WTC11 (cell line): ENCODE measurements around the gene DGKQ.

ENCODE experiments used
- FOXK1 ChIP-seq: sonication (generic); formaldehyde crosslinking; IDR thresholded peaks from 2 replicates; pipeline ENCODE4 v1.8.0; 2022; ENCODE audit warnings: mild to moderate bottlenecking, moderate library complexity, missing genetic modification reagents
- NR3C1 ChIP-seq: sonication (generic); formaldehyde crosslinking; conservative IDR thresholded peaks from 2 replicates; pipeline ENCODE4 v1.8.1; 2023; ENCODE audit warnings: low read depth, mild to moderate bottlenecking, missing genetic modification reagents
- PRRX2 ChIP-seq: fragments of 250-450 bp; sonication (Bioruptor Pico); IDR thresholded peaks from 2 replicates; pipeline ENCODE4 v1.8.0; 2021; ENCODE audit warnings: mild to moderate bottlenecking
- TF ChIP-seq, protein P1 (sequence below): sonication (generic); formaldehyde crosslinking; IDR thresholded peaks from 2 replicates; pipeline ENCODE4 v1.8.0; 2023; ENCODE audit warnings: mild to moderate bottlenecking, missing genetic modification reagents
- TF ChIP-seq, protein P2 (sequence below): fragments of 200-600 bp; IDR thresholded peaks from 2 replicates; pipeline ENCODE4 v1.8.0; 2022; ENCODE audit warnings: antibody characterized with exemption
- TF ChIP-seq, protein P3 (sequence below): sonication (generic); formaldehyde crosslinking; conservative IDR thresholded peaks from 2 replicates; pipeline ENCODE4 v1.8.1; 2022; ENCODE audit warnings: mild to moderate bottlenecking, missing genetic modification reagents
- TF ChIP-seq, protein P4 (sequence below): sonication (generic); formaldehyde crosslinking; IDR thresholded peaks from 2 replicates; pipeline ENCODE4 v1.8.0; 2022; ENCODE audit warnings: mild to moderate bottlenecking, missing genetic modification reagents
- TF ChIP-seq, protein P5 (sequence below): fragments of 250-450 bp; sonication (Bioruptor Pico); IDR thresholded peaks from 2 replicates; pipeline ENCODE4 v1.9.0; 2021; ENCODE audit warnings: mild to moderate bottlenecking, borderline replicate concordance

DNA sequence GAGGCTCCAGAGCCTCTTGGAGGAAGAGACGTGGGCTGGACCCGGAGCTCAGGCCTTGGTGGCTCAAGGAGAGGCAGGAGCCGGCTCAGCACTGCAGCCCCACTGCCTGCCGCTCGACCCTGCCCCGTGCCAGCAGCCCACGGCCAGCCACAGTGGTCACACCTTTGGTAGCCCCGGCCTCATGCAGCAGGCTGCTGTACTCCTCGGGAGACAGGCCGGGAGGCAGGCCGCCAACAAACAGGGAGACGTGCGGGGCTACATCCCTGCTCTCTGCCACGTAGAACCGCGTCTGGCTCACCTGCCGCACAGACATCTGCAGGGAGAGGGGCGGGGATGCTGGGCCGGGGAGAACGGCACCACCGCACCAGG, 7.6 kb downstream of the DGKQ start:
- TF ChIP-seq, protein P1, sequence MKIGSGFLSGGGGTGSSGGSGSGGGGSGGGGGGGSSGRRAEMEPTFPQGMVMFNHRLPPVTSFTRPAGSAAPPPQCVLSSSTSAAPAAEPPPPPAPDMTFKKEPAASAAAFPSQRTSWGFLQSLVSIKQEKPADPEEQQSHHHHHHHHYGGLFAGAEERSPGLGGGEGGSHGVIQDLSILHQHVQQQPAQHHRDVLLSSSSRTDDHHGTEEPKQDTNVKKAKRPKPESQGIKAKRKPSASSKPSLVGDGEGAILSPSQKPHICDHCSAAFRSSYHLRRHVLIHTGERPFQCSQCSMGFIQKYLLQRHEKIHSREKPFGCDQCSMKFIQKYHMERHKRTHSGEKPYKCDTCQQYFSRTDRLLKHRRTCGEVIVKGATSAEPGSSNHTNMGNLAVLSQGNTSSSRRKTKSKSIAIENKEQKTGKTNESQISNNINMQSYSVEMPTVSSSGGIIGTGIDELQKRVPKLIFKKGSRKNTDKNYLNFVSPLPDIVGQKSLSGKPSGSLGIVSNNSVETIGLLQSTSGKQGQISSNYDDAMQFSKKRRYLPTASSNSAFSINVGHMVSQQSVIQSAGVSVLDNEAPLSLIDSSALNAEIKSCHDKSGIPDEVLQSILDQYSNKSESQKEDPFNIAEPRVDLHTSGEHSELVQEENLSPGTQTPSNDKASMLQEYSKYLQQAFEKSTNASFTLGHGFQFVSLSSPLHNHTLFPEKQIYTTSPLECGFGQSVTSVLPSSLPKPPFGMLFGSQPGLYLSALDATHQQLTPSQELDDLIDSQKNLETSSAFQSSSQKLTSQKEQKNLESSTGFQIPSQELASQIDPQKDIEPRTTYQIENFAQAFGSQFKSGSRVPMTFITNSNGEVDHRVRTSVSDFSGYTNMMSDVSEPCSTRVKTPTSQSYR (CRISPR knock-in tag), result no peak
- TF ChIP-seq, protein P2, sequence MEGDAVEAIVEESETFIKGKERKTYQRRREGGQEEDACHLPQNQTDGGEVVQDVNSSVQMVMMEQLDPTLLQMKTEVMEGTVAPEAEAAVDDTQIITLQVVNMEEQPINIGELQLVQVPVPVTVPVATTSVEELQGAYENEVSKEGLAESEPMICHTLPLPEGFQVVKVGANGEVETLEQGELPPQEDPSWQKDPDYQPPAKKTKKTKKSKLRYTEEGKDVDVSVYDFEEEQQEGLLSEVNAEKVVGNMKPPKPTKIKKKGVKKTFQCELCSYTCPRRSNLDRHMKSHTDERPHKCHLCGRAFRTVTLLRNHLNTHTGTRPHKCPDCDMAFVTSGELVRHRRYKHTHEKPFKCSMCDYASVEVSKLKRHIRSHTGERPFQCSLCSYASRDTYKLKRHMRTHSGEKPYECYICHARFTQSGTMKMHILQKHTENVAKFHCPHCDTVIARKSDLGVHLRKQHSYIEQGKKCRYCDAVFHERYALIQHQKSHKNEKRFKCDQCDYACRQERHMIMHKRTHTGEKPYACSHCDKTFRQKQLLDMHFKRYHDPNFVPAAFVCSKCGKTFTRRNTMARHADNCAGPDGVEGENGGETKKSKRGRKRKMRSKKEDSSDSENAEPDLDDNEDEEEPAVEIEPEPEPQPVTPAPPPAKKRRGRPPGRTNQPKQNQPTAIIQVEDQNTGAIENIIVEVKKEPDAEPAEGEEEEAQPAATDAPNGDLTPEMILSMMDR, result no peak
- TF ChIP-seq, protein P3, sequence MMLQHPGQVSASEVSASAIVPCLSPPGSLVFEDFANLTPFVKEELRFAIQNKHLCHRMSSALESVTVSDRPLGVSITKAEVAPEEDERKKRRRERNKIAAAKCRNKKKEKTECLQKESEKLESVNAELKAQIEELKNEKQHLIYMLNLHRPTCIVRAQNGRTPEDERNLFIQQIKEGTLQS (CRISPR knock-in tag), result no peak
- TF ChIP-seq FOXK1, result no peak
- TF ChIP-seq, protein P4, sequence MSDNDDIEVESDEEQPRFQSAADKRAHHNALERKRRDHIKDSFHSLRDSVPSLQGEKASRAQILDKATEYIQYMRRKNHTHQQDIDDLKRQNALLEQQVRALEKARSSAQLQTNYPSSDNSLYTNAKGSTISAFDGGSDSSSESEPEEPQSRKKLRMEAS (CRISPR knock-in tag), result no peak
- no peak for TF ChIP-seq PRRX2
- TF ChIP-seq, protein P5, sequence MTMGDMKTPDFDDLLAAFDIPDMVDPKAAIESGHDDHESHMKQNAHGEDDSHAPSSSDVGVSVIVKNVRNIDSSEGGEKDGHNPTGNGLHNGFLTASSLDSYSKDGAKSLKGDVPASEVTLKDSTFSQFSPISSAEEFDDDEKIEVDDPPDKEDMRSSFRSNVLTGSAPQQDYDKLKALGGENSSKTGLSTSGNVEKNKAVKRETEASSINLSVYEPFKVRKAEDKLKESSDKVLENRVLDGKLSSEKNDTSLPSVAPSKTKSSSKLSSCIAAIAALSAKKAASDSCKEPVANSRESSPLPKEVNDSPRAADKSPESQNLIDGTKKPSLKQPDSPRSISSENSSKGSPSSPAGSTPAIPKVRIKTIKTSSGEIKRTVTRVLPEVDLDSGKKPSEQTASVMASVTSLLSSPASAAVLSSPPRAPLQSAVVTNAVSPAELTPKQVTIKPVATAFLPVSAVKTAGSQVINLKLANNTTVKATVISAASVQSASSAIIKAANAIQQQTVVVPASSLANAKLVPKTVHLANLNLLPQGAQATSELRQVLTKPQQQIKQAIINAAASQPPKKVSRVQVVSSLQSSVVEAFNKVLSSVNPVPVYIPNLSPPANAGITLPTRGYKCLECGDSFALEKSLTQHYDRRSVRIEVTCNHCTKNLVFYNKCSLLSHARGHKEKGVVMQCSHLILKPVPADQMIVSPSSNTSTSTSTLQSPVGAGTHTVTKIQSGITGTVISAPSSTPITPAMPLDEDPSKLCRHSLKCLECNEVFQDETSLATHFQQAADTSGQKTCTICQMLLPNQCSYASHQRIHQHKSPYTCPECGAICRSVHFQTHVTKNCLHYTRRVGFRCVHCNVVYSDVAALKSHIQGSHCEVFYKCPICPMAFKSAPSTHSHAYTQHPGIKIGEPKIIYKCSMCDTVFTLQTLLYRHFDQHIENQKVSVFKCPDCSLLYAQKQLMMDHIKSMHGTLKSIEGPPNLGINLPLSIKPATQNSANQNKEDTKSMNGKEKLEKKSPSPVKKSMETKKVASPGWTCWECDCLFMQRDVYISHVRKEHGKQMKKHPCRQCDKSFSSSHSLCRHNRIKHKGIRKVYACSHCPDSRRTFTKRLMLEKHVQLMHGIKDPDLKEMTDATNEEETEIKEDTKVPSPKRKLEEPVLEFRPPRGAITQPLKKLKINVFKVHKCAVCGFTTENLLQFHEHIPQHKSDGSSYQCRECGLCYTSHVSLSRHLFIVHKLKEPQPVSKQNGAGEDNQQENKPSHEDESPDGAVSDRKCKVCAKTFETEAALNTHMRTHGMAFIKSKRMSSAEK (CRISPR knock-in tag), result no peak
- no peak for TF ChIP-seq NR3C1
